ENCODE results near the gene PADI1.

The PADI1 gene

GRCh38 chr1:17215545-17215890 is 10.6 kb downstream of the PADI1 start:
- no peak for DNase-seq (ENCODE audit: low spot score)

- no peak for DNase-seq (ENCODE audit: low spot score)
Measured at GRCh38 chr1:17216078-17216477, 11.2 kb downstream of the PADI1 start.

- no peak for DNase-seq (ENCODE audit: low spot score)
Measured at GRCh38 chr1:17217607-17218006, 12.7 kb downstream of the PADI1 start.

GRCh38 chr1:17218939-17219338 is 14.0 kb downstream of the PADI1 start:
- no peak for DNase-seq (ENCODE audit: low spot score)

GRCh38 chr1:17220287-17220686 is 15.4 kb downstream of the PADI1 start:
- no peak for DNase-seq (ENCODE audit: low spot score)

GRCh38 chr1:17222557-17222956 is 17.6 kb downstream of the PADI1 start:
- DNase-seq (ENCODE audit: low spot score) = no peak

GRCh38 chr1:17224434-17224833 is 19.5 kb downstream of the PADI1 start:
- DNase-seq (ENCODE audit: low spot score) = no peak

GRCh38 chr1:17225140-17225539 is 20.2 kb downstream of the PADI1 start:
- DNase-seq (ENCODE audit: low spot score) = no peak

- DNase-seq (ENCODE audit: low spot score) = no peak
Measured at GRCh38 chr1:17227358-17227915, 22.5 kb downstream of the PADI1 start.

GRCh38 chr1:17228619-17229018 is 23.7 kb downstream of the PADI1 start:
- DNase-seq (ENCODE audit: low spot score) = no peak

- DNase-seq (ENCODE audit: low spot score) = no peak
Measured at GRCh38 chr1:17229379-17229778, 24.5 kb downstream of the PADI1 start.

- no peak for DNase-seq (ENCODE audit: low spot score)
Measured at GRCh38 chr1:17230106-17230505, 25.2 kb downstream of the PADI1 start.

GRCh38 chr1:17230671-17231310 is 25.9 kb downstream of the PADI1 start:
- no peak for DNase-seq (ENCODE audit: low spot score)

- DNase-seq (ENCODE audit: low spot score) = no peak
Measured at GRCh38 chr1:17232759-17233661, 28.1 kb downstream of the PADI1 start.

- DNase-seq (ENCODE audit: low spot score) = no peak
Measured at GRCh38 chr1:17233675-17234320, 28.9 kb downstream of the PADI1 start.

GRCh38 chr1:17234405-17234804 is 29.5 kb downstream of the PADI1 start:
- no peak for DNase-seq (ENCODE audit: low spot score)

GRCh38 chr1:17235135-17235885 is 30.4 kb downstream of the PADI1 start:
- no peak for DNase-seq (ENCODE audit: low spot score)

- peak; percentile 85 for DNase-seq (ENCODE audit: low spot score)
Measured at GRCh38 chr1:17236779-17237560, 32.0 kb downstream of the PADI1 start.

- no peak for DNase-seq (ENCODE audit: low spot score)
Measured at GRCh38 chr1:17237561-17237903, 32.6 kb downstream of the PADI1 start.

- DNase-seq (ENCODE audit: low spot score) = peak; percentile 55
Measured at GRCh38 chr1:17239420-17239819, 34.5 kb downstream of the PADI1 start.
